Measurements from ENCODE around the gene NDUFV1. TPM values are rescaled to one million over a fixed set of nuclear protein-coding genes. Genes with fewer than 3 reads are reported as not detected.
"Not testable (repeated sequence)": the region's sequence is repeated elsewhere in the genome, so short reads cannot be mapped to it uniquely, and the experiment has no call there.

Gene NDUFV1
- total and polyA plus RNA-seq, 12 donors = 295 to 712 (median 613) TPM

- WGBS, 2 donors = 80 to 82% methylated on average over 20 of the region's 20 CpGs
- peaks cover 0 to 13% (median 7%) of the 10 kb centered on the region in 9 donors for H3K4me1 ChIP-seq
- H3K9me3 ChIP-seq = no peaks in the 10 kb centered on the region
- no peaks in the 10 kb centered on the region for H3K36me3 ChIP-seq
- DNase-seq = peak in 1 of 2 donors; percentile 8
- no peak for TF ChIP-seq CTCF (IDR thresholded peaks at IDR 0.05)
- no peak overlapping the region for H3K27ac ChIP-seq
- H3K27me3 ChIP-seq = peaks cover 0 to 10% (median 6%) of the 10 kb centered on the region in 7 donors
- no peak overlapping the region for H3K4me3 ChIP-seq
- intact Hi-C loops (cut with DNase I) = loop anchor here in 1 of 10 donors (10.0 kb wide), 1 partner anchor 170 kb away; no protein-coding TSS in a partner anchor
- ATAC-seq = no peak
Measured at GRCh38 chr11:67634366-67635230, 27.9 kb downstream of the NDUFV1 start.

GRCh38 chr11:67635231-67635521 lies 28.4 kb downstream of the NDUFV1 start:
- DNase-seq = no peak
- no peak overlapping the region for H3K4me3 ChIP-seq
- ATAC-seq = no peak
- H3K9me3 ChIP-seq = no peaks in the 10 kb centered on the region
- TF ChIP-seq CTCF (IDR thresholded peaks at IDR 0.05) = no peak
- H3K36me3 ChIP-seq = no peaks in the 10 kb centered on the region
- peaks cover 0 to 16% (median 12%) of the 10 kb centered on the region in 7 donors for H3K27me3 ChIP-seq
- peaks cover 0 to 12% (median 7%) of the 10 kb centered on the region in 9 donors for H3K4me1 ChIP-seq
- H3K27ac ChIP-seq = no peak overlapping the region
- 76 to 84% methylated on average over 4 of the region's 4 CpGs for WGBS, 2 donors
- intact Hi-C loops (cut with DNase I) = loop anchor here in 1 of 10 donors (10.0 kb wide), 1 partner anchor 170 kb away; no protein-coding TSS in a partner anchor

GRCh38 chr11:67636962-67637361 lies 30.2 kb downstream of the NDUFV1 start:
- intact Hi-C loops (cut with DNase I) = loop anchor here in 1 of 10 donors (10.0 kb wide), 1 partner anchor 168 kb away; no protein-coding TSS in a partner anchor
- 78 to 88% methylated on average over 6 of the region's 6 CpGs for WGBS, 2 donors
- Histone ChIP-seq H3K27ac (no peak overlapping the region), H3K9me3 (no peaks in the 10 kb centered on the region), H3K36me3 (no peaks in the 10 kb centered on the region), H3K27me3 (peaks cover 0 to 27% (median 17%) of the 10 kb centered on the region in 7 donors), H3K4me3 (no peak overlapping the region), H3K4me1 (no peaks in the 10 kb centered on the region)
- ATAC-seq = no peak
- no peak for TF ChIP-seq CTCF (IDR thresholded peaks at IDR 0.05)
- DNase-seq = no peak

- H3K27me3 ChIP-seq = peaks cover 0 to 27% (median 17%) of the 10 kb centered on the region in 7 donors
- H3K27ac ChIP-seq, H3K4me1 ChIP-seq, H3K36me3 ChIP-seq, H3K4me3 ChIP-seq, ATAC-seq, DNase-seq, H3K9me3 ChIP-seq: not testable (repeated sequence)
- WGBS, 2 donors = 81 to 90% methylated on average over 3 of the region's 3 CpGs
- intact Hi-C loops (cut with DNase I) = loop anchor here in 1 of 10 donors (10.0 kb wide), 1 partner anchor 167 kb away; no protein-coding TSS in a partner anchor
Measured at GRCh38 chr11:67637441-67637840, 30.7 kb downstream of the NDUFV1 start.
